ENCODE results near the gene UGT1A9.
"Not testable (repeated sequence)": the region's sequence is repeated elsewhere in the genome, so short reads cannot be mapped to it uniquely, and the experiment has no call there.

UGT1A9 gene

GRCh38 chr2:233681521-233682099 lies 9.9 kb downstream of the UGT1A9 start, which contains the start of gene UGT1A7:
UGT1A7 (plus strand) TSS chr2:233681901; CDS start chr2:233681938, 37 bp downstream.
- no peak for DNase-seq

GRCh38 chr2:233684640-233685039 lies 12.9 kb downstream of the UGT1A9 start:
- no peak for DNase-seq

DNA sequence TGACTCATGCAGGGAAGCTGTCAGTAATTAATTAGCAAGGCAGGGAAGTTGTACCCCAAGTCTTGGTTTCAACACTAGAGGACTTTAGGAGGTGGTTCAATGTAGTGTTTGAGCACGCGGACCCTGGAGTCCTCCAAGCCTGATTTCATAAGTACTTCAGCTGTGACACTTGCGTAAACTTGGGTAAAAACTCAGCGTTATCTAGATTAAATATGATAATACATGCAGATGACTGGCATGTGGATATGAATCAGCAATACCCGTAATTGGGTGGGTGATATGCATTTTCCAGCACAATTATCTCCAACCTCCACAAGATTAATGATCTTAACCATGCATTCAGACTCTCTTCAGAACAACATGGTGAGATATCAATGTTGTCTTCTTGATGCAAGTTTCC lies 15.2 kb downstream of the UGT1A9 start:
- no peak for DNase-seq

DNA sequence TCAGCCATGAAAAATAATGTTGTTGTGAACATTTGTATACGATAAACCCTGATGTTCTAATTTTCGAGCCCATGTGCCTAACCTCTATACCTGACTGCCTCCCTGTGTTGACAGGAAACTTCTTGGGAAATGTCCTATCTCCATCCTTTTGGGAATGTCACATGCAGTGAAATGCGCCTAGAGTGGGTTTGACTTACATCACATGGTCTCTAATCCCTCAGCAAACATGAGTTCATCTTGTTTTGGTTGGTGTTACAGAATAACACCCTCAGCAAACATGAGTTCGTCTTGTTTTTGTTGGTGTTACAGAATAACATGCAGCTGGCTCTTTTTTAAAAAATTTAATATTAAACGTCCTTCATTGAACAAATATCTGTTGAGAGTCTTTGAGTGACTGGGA lies 16.6 kb downstream of the UGT1A9 start:
- no peak for DNase-seq

DNA sequence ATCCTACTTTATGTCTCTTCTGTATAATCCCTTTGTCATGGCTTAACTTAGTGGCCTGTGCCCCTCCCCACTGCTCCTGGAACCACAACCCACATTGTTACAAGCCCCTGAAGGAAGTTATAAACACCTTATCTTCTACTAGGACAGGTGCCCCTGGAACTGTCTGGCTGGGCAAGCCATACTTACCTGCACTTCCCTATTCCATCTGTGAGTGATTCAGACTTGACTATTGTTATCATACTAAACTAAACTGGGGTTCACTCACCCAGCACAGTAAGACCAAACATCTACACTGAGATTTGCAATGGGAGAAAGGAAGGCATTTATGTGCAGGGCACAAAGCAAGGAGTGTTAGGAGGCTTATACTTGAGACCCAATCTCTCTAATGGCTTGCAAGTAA lies 17.3 kb downstream of the UGT1A9 start:
- no peak for DNase-seq

DNA sequence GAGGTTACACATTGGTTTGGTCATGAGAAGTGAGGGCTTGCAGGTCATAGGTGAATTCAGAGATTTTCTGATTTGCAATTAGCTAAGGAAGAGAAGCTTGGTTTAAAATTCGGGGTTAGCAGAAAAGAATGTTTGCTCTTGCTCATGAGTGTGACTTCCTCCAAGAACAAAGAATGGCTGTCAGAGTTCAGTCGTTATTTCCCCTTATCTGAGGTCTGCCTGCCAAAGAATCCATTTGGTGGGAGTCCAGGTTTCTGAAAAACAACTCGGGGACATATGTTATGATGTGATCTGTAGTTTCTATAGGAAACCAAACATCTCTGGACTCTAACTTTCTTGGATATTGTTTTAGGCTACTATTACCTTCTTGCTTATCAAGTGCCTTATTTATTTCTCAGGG lies 17.8 kb downstream of the UGT1A9 start:
- DNase-seq: no peak

DNA sequence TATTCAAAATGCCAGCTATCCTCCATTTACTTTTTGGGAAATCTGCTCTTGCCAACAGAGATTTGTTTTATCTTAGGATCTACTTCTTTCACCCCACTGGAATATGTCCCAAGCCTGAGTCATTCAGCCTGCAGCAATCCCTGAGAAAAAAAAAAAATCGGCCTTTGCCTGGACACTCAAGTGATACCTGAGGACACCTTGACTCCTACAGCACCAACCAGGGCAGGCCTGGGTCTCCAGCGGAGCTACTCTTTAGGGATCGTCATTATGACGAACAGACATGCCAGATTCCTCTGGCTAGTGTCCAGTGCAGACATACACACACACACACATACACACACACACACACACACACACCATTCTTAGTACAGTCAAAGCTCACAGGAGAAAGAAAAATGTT lies 18.7 kb downstream of the UGT1A9 start:
- DNase-seq: no peak

- no peak for DNase-seq
Observed at GRCh38 chr2:233691443-233692433, 20.0 kb downstream of the UGT1A9 start.

- no peak for DNase-seq
Observed at GRCh38 chr2:233692648-233693047, 20.9 kb downstream of the UGT1A9 start, which contains the start of gene UGT1A6. UGT1A6 (plus strand) TSS chr2:233692890; CDS start chr2:233693005, 115 bp downstream.

- DNase-seq: no peak
Observed at GRCh38 chr2:233693963-233694362, 22.3 kb downstream of the UGT1A9 start.

- DNase-seq: no peak
Observed at GRCh38 chr2:233698740-233699139, 27.0 kb downstream of the UGT1A9 start.

GRCh38 chr2:233699424-233700027 lies 27.8 kb downstream of the UGT1A9 start:
- no peak for DNase-seq

DNA sequence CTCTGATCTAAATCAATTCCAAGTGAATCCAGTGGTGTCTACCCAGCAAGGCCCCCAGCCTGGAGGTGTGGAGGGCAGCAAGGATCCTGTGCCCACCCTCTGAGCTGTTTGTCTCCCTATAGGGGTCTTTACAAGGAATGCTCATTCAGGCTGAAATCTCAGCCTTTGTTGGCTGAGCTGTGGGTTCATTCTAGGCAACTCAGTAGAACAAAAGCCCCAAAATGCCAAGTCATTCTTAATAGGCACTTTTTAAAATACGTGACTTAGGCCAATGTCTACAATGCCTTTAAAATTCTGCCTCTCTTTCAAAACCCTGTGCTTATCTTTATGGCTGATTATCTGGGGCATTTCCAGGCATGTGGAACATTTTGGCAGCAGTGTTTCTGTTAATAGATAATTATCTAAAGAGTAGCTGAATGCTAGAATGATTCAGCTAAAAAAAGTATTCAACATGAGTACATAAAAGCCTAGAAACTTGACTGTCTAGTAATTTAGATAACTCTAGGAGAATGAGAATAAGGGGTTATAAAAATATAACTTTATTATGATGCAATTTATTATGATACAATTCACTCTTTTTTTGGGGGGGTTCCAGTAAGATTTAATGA lies 28.4 kb downstream of the UGT1A9 start:
- no peak for DNase-seq

- not testable (repeated sequence) for DNase-seq
Observed at GRCh38 chr2:233700842-233701241, 29.1 kb downstream of the UGT1A9 start.

DNA sequence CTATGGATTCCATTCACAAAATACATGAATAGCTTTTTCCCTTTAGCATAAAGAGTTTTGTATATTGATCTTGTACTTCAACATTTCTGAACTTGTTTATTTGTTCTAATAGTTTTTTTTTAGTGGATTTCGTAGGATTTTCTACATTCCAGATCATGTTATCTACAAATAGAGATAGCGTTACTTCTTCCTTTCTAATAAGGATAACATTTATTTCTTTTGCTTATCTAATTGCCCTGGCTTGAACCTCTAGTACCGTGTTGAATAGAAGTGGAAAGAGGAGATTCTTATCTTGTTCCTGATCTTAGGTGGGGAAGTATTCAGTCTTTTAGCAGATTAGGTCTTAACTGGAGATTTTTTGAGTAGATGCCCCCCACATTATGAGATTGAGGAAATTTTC lies 30.5 kb downstream of the UGT1A9 start:
- no peak for DNase-seq

DNA sequence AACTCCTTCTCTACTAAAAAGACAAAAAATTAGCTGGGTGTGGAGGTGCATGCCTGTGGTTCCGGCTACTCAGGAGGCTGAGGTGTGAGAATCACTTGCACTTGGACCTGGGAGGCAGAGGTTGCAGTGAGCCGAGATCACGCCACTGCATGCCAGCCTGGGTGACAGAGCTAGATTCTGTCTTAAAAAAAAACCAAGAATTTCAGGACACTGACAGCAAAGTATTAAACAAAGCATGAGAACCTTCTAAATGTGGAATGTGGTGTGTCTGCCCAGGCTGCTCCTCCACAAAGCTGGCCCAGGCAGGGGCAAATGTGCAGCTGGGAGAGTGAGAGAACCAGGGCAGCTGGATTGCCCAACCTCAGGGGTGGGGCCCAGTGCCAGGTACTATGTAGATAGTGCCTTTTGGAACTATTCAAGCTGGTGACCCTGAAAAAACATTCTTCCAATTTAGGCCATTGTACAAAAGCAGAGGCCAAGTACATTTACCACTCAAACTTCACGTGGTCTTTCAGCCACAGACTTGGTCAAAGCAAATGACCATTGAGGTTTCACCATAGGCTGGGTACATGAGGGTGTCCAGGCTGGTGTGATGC lies 34.3 kb downstream of the UGT1A9 start:
- no peak for DNase-seq

DNA sequence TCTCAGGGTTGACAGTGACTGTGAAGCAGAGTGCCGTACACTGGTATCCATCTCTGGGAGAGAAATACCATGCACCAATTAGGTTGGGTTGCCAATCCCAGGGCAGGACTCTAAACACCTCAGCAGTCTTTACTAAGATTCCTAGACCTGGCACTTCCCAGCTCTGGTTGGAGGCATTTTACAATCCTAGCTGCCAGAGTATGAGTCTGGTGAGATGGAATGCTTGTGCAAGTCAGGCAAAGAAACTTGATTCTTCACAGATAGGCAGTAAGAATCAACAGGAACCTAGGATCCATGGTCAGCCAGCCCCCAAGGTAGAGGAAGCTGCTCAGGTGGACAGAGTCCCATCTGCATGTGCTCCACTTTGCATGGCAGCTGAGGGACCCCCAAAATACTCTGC lies 35.0 kb downstream of the UGT1A9 start:
- no peak for DNase-seq

DNA sequence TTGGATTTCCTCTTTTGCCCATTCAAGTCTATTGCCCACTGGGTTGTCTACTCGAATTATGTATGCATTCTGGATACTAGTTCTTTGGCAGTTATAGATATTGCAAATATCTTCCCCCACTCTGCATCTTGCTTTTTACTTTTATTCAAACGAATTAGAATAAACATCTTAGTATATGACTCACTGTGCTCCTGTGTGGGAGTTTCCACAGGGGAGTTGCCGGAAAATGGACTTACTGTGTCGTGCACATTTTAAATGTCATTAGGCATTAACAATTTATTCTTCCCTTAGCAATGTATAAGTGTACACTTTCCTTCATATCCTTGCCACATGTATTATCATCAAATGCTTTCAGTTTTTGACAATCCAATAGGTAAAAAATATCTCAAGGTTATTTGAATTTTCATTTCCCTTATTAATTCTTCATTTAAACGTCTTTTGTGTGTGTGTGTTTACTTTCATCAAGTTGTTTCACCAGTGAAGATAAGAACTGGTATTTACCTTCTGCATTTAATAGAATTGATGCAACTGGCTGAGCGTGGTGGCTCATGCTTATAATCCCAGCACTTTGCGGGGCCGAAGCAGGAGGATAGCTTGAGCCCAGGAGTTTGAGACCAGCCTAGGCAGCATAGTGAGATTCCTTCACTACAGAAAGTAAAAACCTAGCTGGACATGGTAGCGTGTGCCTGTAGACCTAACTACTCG lies 36.4 kb downstream of the UGT1A9 start:
- no peak for DNase-seq

DNA sequence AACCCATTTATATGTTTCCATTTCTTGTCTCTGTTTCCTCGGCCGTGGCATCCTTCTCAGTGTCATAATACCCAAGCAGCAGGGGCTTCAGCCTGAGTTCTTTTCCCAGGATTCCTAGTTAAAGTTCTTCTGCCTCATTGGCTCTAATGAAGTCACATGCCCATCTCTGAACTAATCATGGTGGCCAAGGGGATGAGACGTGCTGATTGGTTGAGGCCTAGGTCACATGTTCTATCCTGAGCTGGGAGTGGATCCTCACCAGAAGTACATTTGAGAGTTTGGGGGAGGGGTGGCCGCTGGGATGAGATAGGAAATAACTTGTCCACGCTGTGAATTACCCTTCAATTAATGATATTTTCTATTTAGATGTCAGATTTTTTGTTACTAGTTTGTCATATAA lies 37.2 kb downstream of the UGT1A9 start:
- DNase-seq: no peak

- DNase-seq: peak; percentile 62
Observed at GRCh38 chr2:233711312-233712008, 39.8 kb downstream of the UGT1A9 start.

- no peak for DNase-seq
Observed at GRCh38 chr2:233712611-233713261, 41.0 kb downstream of the UGT1A9 start, which contains the start of gene UGT1A5. UGT1A5 (plus strand) TSS chr2:233712907; CDS start chr2:233712992, 85 bp downstream.

Measured in activated naive CD4-positive, alpha-beta T cell treated with Interleukin-2 at 50 U/mL for 16 hours (primary cell).